NCI-H1930 (cell line): Measurements from ENCODE around the gene KDR.

Source experiments
- DNase-seq, 2 experiments: peaks; one replicate each; lab custom pipeline; 2025; lab: John Stamatoyannopoulos, UW

KDR gene

DNA sequence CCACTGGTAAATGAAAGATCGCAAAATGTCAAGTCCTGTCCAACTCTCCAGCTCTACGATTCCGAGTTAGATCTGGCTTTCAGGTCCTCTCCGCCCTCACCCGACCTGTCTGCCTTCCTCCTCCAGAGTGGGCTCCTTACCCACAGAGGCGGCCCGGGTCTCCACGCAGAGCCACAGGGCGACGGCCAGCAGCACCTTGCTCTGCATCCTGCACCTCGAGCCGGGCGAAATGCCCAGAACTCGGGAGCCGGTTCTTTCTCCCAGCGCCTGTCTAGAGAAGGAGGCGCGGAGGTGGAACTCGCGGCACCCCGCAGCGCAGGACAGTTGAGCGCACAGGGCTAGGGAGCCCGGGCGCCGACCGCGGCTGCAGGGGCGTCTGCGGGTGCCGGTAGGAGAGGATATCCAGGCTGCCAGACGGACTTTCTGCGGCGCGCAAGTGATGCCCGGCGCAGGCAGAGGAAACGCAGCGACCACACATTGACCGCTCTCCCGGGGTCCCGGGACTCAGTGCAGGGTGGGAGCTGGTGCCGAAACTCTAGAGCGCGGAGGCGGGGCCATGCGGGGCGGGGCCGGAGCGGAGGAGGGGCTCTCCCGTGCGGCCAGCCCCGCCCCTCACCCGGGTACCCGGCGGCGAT, at the start of gene KDR:
TSS of gene KDR (minus strand) at position 509 of the 635 bp plus-strand sequence. CDS start at position 207, 302 bp downstream.
- no peak for DNase-seq

DNA sequence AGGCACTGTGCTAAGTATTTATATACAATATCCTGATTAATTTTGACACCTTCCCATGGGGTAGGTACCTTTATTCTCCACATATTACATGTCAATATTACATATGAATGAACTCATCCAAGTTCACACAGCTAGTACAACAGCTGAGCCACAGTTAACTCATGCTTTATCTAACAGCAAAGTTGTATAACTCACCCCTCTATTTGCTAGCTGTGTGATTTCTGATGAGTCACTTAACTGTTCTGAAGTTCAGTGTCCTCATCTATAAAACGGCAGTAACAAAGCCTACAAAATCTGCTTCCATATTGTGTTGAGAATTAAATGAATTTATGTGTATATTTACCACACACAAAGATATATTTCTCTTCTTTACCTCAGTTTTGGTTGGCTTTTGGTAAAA, 48.2 kb upstream of the KDR start:
- DNase-seq: no peak

DNA sequence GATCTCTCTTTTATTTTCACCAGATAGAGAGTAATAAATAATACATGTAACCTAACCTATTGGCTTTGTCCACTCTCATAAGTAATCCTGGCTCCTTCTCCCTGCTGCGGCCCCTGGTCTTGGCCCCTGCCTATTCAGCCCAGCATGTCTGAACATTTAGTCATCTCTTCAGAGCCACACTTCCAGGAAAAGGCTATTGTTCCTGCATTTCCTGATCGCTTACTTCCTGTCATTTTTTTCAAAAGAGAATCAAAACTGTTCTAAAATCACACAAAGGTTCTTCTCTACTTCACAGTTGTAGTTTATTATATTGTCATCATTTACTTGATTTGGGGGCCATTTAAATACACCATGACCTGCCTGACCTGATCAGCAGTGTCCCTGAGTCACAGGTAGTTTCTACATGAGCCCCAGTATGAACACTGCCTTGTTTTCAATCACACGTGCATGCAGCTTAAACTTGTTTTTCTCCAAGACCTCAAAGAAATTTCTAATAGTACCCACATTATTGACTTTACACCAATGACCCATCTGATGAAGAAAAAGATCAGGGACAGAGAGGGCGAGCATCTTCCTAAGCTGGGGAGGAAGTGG, 47.4 kb upstream of the KDR start:
- no peak for DNase-seq

DNA sequence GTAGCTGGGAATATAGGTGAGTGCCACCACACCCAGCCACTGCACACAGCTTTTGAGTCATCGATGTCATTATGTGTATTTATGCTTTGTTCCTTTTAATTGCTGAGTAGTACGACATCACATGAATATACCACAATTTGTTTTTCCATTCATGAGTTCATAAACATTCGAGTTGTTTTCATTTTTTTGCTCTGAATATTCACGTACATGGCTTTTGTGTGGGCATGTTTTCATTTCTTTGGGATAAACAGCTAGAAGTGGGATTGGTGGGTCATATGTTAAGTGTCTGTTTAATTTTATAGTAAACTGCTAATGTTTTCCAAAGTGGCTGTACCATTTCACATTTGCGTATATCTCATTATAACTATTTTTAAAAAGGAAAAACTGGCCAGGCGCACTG, 45.1 kb upstream of the KDR start:
- DNase-seq: no peak

DNA sequence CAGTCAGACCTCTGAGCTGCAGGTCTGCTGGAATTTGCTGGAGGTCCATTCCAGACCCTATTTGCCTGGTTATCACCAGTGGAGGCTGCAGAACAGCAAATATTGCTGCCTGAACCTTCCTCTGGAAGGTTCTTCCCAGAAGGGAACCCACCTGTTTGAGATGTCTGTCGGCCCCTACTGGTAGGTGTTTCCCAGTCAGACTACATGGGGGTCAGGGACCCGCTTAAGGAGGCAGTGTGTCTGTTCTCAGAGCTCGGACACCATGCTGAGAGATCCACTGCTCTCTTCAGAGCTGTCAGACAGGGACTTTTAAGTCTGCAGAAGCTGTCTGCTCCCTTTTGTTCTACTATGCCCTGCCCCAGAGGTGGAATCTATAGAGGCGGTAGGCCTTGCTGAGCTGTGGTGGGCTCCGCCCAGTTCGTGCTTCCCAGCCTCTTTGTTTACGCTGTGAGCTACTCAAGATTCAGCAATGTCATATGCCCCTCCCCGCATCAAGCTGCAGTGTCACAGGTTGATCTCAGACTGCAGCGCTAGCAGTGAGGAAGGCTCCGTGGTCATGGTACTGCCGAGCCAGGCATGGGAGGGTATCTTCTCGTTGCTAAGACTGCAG, 44.1 kb upstream of the KDR start:
- no peak for DNase-seq

DNA sequence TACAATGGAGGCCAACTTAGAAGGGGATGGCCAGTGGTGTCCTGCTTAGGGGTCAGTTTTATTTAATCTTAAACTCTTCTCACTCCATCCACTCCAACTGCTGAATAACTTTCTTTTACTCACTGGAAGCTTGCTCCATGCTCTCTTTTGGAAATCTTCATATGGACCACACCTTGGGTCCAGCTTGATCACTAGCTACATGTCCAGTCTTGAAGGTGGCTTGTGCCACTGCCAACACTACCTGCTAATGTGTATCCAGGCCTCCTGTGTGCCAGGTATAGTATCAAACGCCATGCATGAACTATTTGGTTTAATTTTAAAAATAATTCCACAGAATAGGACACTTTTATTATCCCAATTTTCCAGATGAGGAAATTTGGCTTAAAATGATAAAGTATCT, 37.0 kb upstream of the KDR start:
- no peak for DNase-seq

DNA sequence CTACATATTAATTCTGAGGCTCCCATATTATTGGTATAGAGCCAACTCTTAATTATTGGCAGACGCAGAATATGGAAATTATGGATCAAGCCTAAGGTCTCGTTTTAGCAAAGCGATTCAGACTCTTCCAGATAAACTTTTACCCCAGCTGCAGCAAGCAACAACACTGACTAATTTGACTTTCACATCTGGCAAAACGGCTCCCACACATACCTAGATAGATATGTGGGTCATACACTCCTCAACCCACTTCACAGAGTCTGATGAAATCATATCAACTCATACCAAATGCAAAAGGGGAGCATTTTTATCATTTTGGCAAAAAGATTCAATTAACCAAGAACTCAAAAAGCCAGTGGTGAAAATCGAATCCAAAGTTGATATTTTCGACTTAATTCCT, 36.3 kb upstream of the KDR start:
- no peak for DNase-seq

DNA sequence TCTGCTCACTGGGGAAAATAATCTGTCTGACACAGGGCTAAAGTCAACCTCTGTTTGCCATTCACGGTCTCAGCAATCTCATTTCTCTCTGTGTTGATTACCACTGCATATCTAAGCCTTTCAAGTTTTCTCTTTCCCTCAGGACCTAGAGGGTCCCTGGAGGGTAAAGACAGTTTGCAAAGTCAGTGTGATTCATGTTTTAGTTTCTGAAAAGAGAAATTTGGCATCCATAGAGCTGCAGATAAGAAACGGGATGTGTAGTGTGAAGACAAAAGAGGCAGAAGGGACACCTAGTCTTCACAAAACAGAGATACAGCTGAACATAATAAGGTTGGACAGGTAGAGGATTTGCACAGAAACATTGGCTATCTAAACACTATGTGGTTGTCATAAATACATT, 34.5 kb upstream of the KDR start:
- DNase-seq: no peak

DNA sequence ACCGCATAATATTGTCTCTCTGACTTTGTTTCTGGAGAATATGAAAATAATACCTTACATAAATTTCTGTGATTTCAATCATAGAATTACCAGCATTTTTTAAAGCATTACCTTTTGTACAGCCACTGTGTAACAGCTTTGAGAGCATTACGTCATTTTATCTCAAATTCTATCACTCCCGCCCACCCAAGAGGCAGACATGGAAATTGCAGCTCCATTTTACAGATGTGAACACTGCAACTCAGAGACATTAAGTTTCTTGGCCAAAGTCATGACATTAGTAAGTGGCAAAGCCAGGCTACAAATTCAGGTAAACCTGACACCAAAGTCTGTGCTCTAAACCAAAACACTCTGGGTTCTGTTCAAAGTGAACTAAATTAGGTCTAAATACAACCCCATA, 33.6 kb upstream of the KDR start:
- DNase-seq: no peak

DNA sequence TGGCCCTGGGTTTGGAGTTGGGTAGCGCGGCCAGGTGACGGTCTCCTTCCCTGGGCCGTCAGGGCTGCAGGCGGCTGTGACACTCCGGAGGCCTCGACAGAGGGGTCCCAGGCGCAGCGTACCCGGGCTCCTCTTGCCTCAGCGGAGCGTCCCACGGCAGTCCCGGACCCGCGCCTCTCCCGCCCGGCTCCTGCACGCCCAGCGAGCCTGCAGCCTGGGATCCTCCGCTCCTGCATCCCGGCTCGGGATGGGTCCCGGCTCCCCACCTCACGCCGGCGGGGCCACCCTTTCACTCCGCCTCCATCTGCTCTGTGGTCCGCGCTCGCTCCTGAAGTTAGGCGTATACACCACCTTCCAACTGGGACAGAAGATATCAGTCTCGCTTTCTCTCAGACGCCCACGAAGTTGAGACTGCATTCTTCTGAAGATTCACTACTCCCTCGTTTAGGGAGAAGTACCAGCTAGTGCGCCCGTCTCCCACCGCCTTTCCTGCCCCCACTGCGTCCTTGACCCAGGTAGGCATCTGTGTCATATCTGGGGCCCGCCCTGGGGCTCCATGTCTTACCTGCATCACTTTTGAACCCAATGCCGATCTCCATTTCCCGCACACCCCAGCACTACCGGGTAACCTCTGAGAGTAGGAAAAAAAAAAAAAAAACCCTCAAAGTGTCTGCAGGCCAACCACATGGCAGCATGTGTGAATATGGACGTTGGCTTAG, 32.3 kb upstream of the KDR start:
- DNase-seq: no peak

DNA sequence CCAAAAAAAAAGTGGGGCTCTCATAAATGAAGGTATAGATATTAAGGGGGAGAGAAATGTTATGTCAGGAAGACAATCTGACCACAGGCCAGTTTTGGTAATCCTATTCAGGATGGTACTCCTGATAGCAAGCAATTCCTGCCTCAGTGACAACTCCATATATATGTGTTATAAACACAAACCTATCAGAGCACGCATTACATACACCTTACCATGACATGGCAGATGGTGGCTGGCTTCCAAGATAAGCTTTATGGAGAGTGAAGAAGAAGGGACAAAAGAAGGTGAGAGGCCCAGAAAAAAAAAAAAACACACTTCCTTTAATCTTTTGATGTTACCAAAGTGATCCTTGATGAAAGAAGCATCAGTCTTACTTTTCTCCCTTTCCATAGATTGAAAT, 29.5 kb upstream of the KDR start:
- no peak for DNase-seq

DNA sequence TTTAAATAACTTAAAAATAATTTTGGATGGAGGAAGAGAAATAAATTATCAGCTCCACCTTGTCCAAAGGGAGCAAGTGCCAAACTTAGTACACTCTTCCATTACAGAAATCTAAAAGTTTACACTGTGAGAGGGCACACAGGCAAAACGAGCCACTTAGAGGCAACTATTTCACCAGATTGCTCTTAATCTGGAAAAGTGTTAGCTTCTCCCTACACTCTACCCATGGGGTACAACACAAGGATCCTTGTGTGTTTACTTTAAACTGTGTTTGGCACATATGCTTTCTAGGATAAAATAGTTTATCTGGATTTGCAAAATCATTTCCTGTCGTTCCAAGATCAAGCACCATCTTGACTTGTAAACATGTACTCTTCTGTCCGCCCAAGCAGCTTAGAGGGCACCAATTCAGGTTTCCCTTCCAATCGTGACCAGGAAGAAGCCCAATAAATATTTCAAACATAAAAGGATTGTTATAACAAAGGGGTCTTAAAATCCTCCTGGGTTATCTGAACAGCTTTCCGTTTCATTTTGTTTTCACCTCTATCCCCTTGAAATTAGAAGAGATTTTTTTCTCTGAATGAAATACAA, 29.0 kb upstream of the KDR start:
- no peak for DNase-seq

DNA sequence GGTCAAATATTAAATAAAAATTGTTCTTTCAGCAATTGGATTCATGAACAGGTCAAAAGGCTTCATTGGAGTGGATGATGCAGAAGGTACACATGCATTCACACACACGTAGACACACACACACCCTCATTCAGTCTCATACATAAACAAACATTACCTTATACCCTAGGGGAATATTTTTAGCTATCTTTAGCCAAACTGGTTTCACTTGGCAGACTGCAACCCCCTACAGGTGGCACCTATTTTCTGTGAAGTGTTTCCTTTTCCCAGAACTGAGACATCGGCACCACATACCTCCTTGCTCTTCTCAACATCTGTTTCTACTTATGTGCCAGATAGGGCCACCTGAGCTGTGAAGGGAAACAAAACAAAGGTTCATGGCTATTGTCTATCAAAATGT, 18.5 kb upstream of the KDR start:
- DNase-seq: no peak

DNA sequence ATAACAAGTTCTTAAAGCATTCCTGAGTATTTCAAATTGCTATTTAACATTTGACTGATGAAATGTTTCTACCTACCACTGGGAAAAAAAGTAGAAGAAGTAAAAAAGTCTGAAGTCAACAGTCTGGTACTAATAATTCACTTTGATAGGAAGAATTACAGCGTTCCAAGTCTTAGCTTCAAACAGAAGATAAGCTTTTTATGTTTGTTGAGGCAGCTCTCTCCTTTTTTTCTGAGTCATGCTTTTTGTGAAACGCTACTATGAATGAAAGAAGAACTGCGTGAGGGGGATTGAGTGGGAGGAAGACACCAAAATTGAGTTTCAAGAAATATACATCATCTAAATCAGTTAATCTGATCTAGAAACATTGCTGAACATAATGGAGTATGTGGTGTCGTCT, 13.0 kb upstream of the KDR start:
- no peak for DNase-seq

DNA sequence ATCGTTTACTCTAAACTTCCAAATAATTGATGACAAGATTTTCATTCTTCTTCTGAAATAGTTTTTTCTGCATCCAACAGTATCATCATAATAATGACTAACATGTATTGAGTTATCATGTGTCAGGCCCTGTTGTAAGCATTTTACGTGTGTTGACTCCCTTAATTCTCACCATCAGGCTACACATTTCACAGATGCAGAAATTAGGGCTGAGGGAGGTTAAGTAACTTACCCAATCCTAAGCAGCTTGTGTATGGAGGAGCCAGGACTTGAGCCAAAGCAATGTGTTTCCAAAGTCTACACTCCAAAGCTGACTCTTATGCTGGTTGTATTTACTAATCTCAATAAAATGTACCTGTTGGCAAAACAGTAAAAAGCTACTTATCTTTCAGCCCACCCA, 11.2 kb upstream of the KDR start:
- DNase-seq: no peak

DNA sequence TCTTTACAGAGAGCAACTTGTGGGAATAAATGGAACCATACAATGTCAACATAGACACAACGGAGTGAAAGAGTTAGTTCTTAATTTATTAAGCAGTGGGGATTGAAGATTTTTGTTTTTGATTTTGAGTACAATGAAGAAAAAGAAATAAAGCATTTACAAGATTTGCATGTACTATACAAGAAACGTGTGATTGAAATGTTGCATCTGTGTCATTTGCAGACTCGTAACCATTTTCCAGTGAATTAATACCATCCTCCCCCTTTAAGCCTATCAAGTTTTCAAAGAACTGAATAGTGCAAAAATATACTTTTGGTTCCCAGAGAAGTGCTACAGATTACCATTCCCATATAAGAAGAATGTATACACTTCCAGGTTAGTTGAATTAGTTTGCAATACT, 8.6 kb upstream of the KDR start:
- no peak for DNase-seq

DNA sequence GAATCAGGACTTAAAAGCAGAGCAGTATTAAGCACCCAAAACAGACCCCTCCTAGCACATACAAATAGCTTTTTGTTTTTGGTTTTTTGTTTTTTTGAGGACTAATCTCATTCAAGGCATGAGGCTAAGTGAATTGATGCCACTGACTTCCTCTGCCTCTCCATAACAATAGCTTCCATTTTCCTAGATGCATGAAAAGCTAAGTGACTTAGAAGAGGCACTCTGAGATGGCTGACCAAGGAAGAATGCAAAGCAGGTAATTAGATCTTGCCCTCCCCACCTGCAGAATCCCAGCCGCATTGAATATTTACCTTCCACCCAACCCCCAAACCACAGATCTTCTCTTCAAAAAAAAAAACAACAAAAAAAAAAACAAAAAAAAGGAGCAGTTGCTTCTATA, 7.4 kb upstream of the KDR start:
- no peak for DNase-seq

DNA sequence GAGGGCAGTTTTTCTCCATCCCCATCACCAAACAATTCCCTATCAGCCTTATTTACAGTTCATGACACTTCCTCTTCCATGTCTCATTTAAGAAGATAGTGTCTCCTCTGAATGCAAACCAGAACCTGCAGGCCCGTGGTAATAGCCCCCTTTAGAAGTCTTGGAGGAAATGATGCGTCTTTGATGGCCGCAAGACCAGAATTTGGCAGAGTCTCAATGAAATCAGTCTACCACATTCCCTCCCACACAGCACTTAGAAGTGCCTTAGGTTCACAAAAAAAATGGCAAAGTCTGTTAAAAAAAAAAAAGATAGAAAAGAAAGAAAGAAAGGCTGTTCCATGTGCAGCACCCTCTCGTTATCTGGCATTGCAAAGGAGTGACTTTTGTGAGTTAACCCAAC, 2.1 kb upstream of the KDR start:
- DNase-seq: no peak

DNA sequence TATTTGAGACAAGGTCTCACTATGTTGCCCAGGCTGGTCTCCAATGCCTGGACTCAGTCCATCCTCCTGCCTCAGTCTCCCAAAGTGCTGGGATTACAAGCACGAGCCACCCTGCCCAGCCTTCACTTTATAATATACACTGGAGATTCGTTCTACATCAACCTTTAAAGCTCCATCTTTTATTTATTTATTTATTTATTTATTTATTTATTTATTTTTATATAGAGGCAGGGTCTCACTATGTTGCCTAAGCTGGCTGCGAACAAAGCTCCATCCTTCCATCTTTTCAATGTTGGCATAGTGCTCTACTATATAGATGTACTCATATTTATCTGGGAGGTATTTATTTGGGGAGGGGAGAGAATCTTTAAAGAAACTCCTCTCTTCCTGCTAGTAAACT, 1.7 kb upstream of the KDR start:
- DNase-seq: no peak

DNA sequence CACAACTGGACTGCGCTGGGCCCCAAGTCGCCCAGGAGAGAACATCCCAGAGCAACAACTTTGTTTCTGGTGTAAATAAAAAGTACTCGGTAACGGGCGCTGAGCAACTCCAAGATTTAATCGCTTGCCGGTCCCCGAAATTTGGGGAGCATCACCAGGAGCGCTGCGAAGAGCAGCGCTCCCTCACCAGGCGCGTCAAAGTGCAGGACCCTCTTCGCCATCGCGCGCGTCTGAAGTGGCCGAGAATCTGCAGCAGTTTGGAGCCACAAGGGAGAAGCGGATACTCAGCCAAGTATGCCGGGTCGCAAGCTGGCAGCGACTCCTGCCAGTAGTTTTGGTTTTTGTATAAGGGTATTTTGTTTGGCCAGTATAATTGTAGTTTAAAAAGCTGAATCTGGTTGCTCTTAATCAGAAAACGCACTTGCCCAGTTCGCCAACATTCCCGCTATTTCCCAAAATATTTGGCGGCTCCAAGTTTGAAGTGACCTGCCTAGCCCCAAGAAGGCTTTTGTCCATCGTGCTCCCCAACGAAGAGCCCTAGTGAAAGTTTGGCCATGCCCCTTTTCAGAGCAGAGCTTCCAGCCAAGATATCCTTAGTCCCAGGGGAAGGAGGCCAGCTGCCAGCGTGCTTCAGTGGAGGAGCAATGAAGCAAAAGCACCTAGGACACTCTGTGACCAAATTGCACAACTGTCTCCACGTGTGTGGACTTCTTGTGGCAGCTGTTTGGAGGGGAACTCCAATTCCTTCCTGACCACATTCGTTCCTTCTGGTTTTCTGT, 557 bp upstream of the KDR start:
- no peak for DNase-seq

DNA sequence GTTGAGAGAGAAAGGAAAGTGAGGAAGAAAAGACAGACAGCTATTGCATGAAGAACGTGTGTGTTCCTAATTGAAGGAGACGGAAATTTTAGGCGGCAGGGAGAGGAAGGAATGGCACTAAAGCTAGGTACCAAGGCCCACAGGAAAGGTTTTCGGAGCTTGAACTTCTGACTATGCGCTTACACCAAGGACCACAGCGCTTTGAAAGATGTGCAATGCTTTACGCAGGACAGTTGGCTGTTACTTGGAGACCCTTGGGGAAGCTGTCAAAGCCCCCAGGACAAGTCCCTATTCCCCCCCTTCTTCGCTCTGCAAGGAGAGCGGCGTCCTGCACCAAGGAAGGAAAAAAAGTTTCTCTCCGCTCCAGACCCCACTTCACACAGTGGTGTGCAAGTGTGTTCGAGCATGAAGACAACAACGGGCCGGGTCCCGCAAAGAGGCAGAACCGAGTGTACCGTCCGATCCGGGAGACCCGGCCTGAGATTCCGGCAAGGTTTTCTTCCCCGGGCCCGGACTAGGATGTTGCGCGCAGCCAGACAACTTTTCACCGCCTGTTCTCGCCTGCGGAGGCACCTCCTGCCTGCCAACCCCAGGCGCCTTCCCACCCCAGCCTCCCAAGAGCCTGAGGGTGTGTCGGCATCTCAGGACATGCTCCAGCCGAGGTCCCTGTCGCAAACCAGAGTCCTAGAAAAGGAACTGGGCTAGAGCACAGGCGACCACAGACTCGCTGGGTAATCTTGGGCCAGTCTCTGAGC, 896 bp downstream of the KDR start:
- no peak for DNase-seq
